ENCODE results near the gene NLRP6.

Gene NLRP6

DNA sequence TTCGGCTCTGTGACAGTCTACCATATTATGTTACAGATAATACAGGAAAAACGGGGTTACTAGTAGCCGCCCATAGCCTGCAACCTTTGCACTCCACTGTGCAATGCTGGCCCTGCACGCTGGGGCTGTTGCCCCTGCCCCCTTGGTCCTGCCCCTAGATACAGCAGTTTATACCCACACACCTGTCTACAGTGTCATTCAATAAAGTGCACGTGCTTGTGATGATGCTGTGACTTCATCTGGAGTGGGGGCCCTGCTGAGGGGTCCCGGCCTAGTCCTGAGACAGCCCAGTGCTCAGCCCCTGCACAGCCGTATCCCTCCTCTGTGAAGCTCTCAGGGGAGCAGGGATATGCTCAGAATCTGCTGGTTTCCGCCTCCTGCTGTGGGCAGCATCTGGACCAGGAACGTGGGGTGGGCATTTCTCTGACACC, 36.9 kb downstream of the NLRP6 start:
- no peak for TF ChIP-seq GATA2 (IDR thresholded peaks at IDR 0.05; ENCODE audit: low read depth, low read length)
- TF ChIP-seq GATA3 (IDR thresholded peaks at IDR 0.05; ENCODE audit: low read depth, low read length), result no peak

- TF ChIP-seq GATA3 (IDR thresholded peaks at IDR 0.05; ENCODE audit: low read depth, low read length), result no peak
- TF ChIP-seq GATA2 (IDR thresholded peaks at IDR 0.05; ENCODE audit: low read depth, low read length), result no peak
Measured at GRCh38 chr11:315516-315994, 37.3 kb downstream of the NLRP6 start.

GRCh38 chr11:316031-316701, 38.0 kb downstream of the NLRP6 start:
- TF ChIP-seq GATA3 (IDR thresholded peaks at IDR 0.05; ENCODE audit: low read depth, low read length), result no peak
- TF ChIP-seq GATA2 (IDR thresholded peaks at IDR 0.05; ENCODE audit: low read depth, low read length), result no peak

DNA sequence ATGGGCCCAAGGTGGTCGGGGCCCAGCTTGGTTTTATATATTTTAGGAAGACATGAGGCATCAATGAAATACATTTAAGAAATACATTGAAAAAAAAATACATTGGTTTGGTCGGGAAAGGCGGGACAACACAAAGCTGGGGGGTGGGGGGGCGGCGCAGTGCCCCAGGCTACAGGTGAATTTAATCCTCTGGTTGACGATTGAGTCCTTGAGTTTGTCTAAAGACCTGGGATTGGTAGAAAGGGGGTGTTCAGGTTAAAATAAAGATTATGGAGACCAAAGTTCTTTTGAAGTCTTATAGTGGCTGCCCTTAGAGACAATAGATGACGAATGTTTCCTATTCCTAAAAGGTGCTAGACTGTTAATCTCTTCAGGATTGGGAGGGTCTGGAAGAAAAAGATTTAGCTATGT, 38.7 kb downstream of the NLRP6 start:
- TF ChIP-seq GATA2 (IDR thresholded peaks at IDR 0.05; ENCODE audit: low read depth, low read length) (no peak), GATA3 (IDR thresholded peaks at IDR 0.05; ENCODE audit: low read depth, low read length) (no peak)

DNA sequence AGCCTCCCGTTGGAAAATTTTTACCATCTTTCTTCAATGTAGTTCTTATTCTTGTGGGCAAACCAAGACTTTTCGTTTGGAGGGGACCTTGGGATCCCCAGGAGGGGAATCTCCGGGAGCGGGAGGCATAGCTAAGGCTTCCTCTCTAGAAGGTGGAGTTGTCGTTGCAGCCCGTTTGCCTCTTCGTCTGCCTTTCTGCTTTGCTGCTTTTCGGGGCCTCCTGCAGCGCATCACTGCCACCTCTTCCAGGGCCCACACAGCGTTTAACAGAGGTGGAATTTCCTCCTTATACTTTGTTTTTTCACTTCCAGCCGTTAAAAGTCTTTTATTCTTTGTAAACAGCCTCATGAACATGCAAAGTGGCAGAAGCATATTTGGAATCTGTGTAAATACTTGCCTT, 45.9 kb downstream of the NLRP6 start:
- TF ChIP-seq GATA3 (IDR thresholded peaks at IDR 0.05; ENCODE audit: low read depth, low read length), result no peak
- TF ChIP-seq GATA2 (IDR thresholded peaks at IDR 0.05; ENCODE audit: low read depth, low read length), result no peak

DNA sequence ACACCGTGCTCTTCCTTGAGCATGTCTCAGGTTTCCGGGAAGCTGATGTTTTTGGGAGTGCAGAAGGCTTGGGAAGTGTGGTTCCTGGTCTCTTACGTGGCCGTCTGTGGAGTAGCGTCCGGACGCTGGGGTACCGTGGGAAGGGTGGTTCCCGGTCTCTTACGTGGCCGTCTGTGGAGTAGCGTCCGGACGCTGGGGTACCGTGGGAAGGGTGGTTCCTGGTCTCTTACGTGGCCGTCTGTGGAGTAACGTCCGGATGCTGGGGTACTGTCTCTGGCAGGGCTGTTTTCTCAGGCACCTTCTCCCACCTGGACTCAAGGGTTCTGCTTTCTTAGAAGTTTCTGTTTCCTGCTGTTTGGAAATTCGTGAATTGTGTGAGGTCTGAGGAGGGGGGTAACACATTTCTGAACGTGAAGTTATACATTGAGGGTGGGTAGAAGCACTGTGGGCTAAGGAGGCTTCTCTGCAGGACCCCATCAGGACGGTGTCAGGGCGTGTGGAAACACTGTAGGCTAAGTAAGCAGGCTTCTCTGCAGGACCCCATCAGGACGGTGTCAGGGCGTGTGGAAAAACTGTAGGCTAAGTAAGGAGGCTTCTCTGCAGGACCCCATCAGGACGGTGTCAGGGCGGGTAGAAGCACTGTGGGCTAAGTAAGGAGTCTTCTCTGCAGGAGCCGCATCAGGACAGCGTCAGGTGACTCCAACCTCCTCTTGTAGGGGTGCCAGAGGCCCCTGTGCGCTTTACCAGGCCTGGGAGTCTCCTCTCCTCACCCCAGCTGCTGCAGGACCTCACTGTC, 47.8 kb downstream of the NLRP6 start:
- no peak for TF ChIP-seq GATA3 (IDR thresholded peaks at IDR 0.05; ENCODE audit: low read depth, low read length)
- TF ChIP-seq GATA2 (IDR thresholded peaks at IDR 0.05; ENCODE audit: low read depth, low read length), result no peak

DNA sequence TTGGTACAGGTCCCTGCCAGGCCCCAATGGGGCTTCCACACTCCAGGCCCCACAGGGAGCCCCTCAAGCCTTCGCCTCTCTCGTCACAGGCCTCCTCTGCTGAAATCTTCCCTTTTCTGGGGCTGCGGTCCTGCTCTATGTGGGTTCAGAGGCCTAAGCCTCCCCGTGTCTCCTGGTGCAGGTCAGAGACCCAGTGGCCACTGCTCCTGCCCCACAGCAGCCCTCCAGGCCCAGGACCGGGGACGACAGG, 48.3 kb downstream of the NLRP6 start:
- no peak for TF ChIP-seq GATA2 (IDR thresholded peaks at IDR 0.05; ENCODE audit: low read depth, low read length)
- no peak for TF ChIP-seq GATA3 (IDR thresholded peaks at IDR 0.05; ENCODE audit: low read depth, low read length)

GRCh38 chr11:326842-327580, 48.8 kb downstream of the NLRP6 start:
- TF ChIP-seq GATA2 (IDR thresholded peaks at IDR 0.05; ENCODE audit: low read depth, low read length) (no peak), GATA3 (IDR thresholded peaks at IDR 0.05; ENCODE audit: low read depth, low read length) (no peak)

GRCh38 chr11:327581-327923, 49.3 kb downstream of the NLRP6 start:
- TF ChIP-seq GATA2 (IDR thresholded peaks at IDR 0.05; ENCODE audit: low read depth, low read length) (no peak), GATA3 (IDR thresholded peaks at IDR 0.05; ENCODE audit: low read depth, low read length) (no peak)

- TF ChIP-seq GATA3 (IDR thresholded peaks at IDR 0.05; ENCODE audit: low read depth, low read length), result no peak
- no peak for TF ChIP-seq GATA2 (IDR thresholded peaks at IDR 0.05; ENCODE audit: low read depth, low read length)
Measured at GRCh38 chr11:328012-328411, 49.8 kb downstream of the NLRP6 start.

DNA sequence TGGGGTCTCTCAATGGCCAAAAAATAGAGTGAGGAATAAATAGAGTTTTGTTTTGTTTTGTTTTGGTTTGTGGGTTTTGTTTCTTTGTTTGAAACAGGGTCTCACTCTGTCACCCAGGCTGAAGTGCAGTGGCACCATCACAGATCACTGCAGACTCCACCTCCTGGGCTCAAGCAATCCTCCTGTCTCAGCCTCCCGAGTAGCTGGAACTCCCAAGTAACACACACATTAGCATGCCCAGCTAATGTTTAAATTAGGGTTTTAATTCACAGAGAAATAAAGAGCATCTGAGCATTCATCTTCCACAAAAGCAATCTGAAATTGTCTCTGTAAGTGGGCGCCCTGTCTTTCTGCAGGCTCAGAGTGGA, 51.7 kb downstream of the NLRP6 start:
- no peak for TF ChIP-seq GATA3 (IDR thresholded peaks at IDR 0.05; ENCODE audit: low read depth, low read length)
- no peak for TF ChIP-seq GATA2 (IDR thresholded peaks at IDR 0.05; ENCODE audit: low read depth, low read length)

GRCh38 chr11:330307-330693, 52.1 kb downstream of the NLRP6 start:
- TF ChIP-seq GATA2 (IDR thresholded peaks at IDR 0.05; ENCODE audit: low read depth, low read length), result no peak
- TF ChIP-seq GATA3 (IDR thresholded peaks at IDR 0.05; ENCODE audit: low read depth, low read length), result no peak

- TF ChIP-seq GATA3 (IDR thresholded peaks at IDR 0.05; ENCODE audit: low read depth, low read length) (no peak), GATA2 (IDR thresholded peaks at IDR 0.05; ENCODE audit: low read depth, low read length) (no peak)
Measured at GRCh38 chr11:330694-331357, 52.6 kb downstream of the NLRP6 start.

- no peak for TF ChIP-seq GATA2 (IDR thresholded peaks at IDR 0.05; ENCODE audit: low read depth, low read length)
- TF ChIP-seq GATA3 (IDR thresholded peaks at IDR 0.05; ENCODE audit: low read depth, low read length), result no peak
Measured at GRCh38 chr11:331358-332060, 53.3 kb downstream of the NLRP6 start.
